CD14-positive monocyte (primary cell): ENCODE measurements around the gene RPL29. TPM values are rescaled to one million over a fixed set of nuclear protein-coding genes. Genes with fewer than 3 reads are reported as not detected.

Experiments
- DNase-seq, 3 donors: peaks; one replicate each; pipeline ENCODE4 v3.0.0-alpha.2; 2011 to 2022
- H2AFZ ChIP-seq: 2 replicates; pipeline ENCODE4 v1.6.0; 2012; ENCODE audit warnings: mild to moderate bottlenecking, low read depth, low read length, inconsistent platforms; ENCODE audit not compliant: insufficient read depth, poor library complexity, severe bottlenecking
- H3K27ac ChIP-seq, 2 donors: 1 replicate in 1 of 2; 2 replicates in 1 of 2; pipeline ENCODE4 v1.5.1; 2012 to 2013; ENCODE audit warnings: low read length in 2 of 2, control low read depth in 1 of 2, inconsistent platforms in 1 of 2, low read depth in 1 of 2, mild to moderate bottlenecking in 1 of 2
- H3K27me3 ChIP-seq, 2 donors: one replicate each; pipeline versions ENCODE4 v1.6.0 to v1.6.1; 2011 to 2013; ENCODE audit warnings: low read length in 2 of 2; ENCODE audit not compliant: control insufficient read depth in 2 of 2, insufficient read depth in 2 of 2
- H3K36me3 ChIP-seq, 2 donors: replicated peaks in 1 of 2; 1 replicate in 1 of 2; 2 replicates in 1 of 2; pipeline versions ENCODE4 v1.5.1 to v1.6.1; 2012 to 2013; ENCODE audit warnings: low read length in 2 of 2, control low read depth in 1 of 2, inconsistent platforms in 1 of 2, mild to moderate bottlenecking in 1 of 2; ENCODE audit not compliant: insufficient read depth in 2 of 2, control insufficient read depth in 1 of 2
- H3K4me1 ChIP-seq, 2 donors: 1 replicate in 1 of 2; 2 replicates in 1 of 2; pipeline versions ENCODE4 v1.5.1 to v1.6.1; 2012 to 2013; ENCODE audit warnings: low read length in 2 of 2, control low read depth in 1 of 2, inconsistent platforms in 1 of 2, mild to moderate bottlenecking in 1 of 2, moderate library complexity in 1 of 2; ENCODE audit not compliant: insufficient read depth in 2 of 2, control insufficient read depth in 1 of 2
- H3K4me2 ChIP-seq: replicated peaks from 2 replicates; pipeline ENCODE3; 2012; ENCODE audit warnings: low read length, moderate library complexity, mild to moderate bottlenecking; ENCODE audit not compliant: poor library complexity, severe bottlenecking; ENCODE audit errors: extremely low read depth
- H3K4me3 ChIP-seq, 3 experiments: fragments of 200-600 bp in 1 of 3; sonication (generic) in 1 of 3; replicated peaks in 1 of 3; 1 replicate in 2 of 3; 2 replicates in 1 of 3; pipeline ENCODE4 v1.5.1; 2011 to 2013; ENCODE audit warnings: low read length in 3 of 3, mild to moderate bottlenecking in 3 of 3, control low read depth in 2 of 3, low read depth in 2 of 3, inconsistent platforms in 1 of 3, moderate library complexity in 1 of 3
- H3K79me2 ChIP-seq: 2 replicates; pipeline ENCODE4 v1.6.0; 2012; ENCODE audit warnings: mild to moderate bottlenecking, control low read depth, inconsistent platforms, low read length, moderate library complexity; ENCODE audit not compliant: insufficient read depth
- H3K9ac ChIP-seq: 2 replicates; pipeline ENCODE4 v1.6.0; 2017; ENCODE audit warnings: low read length, mild to moderate bottlenecking; ENCODE audit not compliant: insufficient read depth, poor library complexity, severe bottlenecking
- H3K9me3 ChIP-seq, 2 donors: replicated peaks in 1 of 2; 1 replicate in 1 of 2; 2 replicates in 1 of 2; pipeline versions ENCODE4 v1.5.1 to v1.6.1; 2012 to 2013; ENCODE audit warnings: low read length in 2 of 2, control low read depth in 1 of 2; ENCODE audit not compliant: control insufficient read depth in 1 of 2, insufficient read depth in 1 of 2
- H4K20me1 ChIP-seq: 2 replicates; pipeline ENCODE4 v1.6.0; 2012; ENCODE audit warnings: mild to moderate bottlenecking, low read length, control low read depth, moderate library complexity; ENCODE audit not compliant: insufficient read depth
- H3K27ac Mint-ChIP-seq, 7 donors: one replicate each; pipeline ENCODE4 v1.8.0; 2020; ENCODE audit warnings: mild to moderate bottlenecking in 7 of 7, mixed read lengths in 7 of 7, moderate library complexity in 6 of 7, inconsistent platforms in 2 of 7
- H3K27me3 Mint-ChIP-seq, 3 donors: one replicate each; pipeline ENCODE4 v1.8.0; 2021 to 2022; ENCODE audit warnings: low read depth in 3 of 3, mild to moderate bottlenecking in 3 of 3, mixed read lengths in 3 of 3, moderate library complexity in 3 of 3, inconsistent platforms in 1 of 3
- H3K36me3 Mint-ChIP-seq, 2 donors: one replicate each; pipeline ENCODE4 v1.8.0; 2020; ENCODE audit warnings: mixed read lengths in 2 of 2, inconsistent platforms in 1 of 2, mild to moderate bottlenecking in 1 of 2
- H3K4me1 Mint-ChIP-seq: one replicate; pipeline ENCODE4 v1.8.0; 2020; ENCODE audit warnings: mild to moderate bottlenecking, mixed read lengths
- H3K4me3 Mint-ChIP-seq, 2 donors: one replicate each; pipeline ENCODE4 v1.8.0; 2020; ENCODE audit warnings: mild to moderate bottlenecking in 2 of 2, mixed read lengths in 2 of 2, moderate library complexity in 1 of 2
- H3K9me3 Mint-ChIP-seq, 7 donors: one replicate each; pipeline ENCODE4 v1.8.0; 2020 to 2022; ENCODE audit warnings: mixed read lengths in 7 of 7, mild to moderate bottlenecking in 6 of 7, moderate library complexity in 6 of 7, inconsistent platforms in 2 of 7
- CTCF ChIP-seq: fragments of 200-600 bp; IDR thresholded peaks from one replicate; pipeline ENCODE4 v1.8.0; 2022; ENCODE audit warnings: antibody characterized with exemption, mild to moderate bottlenecking
- WGBS: methylation state at CpG from one replicate; pipeline ENCODE4 v1.1.5; 2013; ENCODE audit warnings: missing lambda C conversion rate; ENCODE audit not compliant: insufficient coverage; 5-methylcytosine and 5-hydroxymethylcytosine counted together
- intact Hi-C, 2 donors: fragments of 100-400 bp; cut with micrococcal nuclease; formaldehyde crosslinking; loops; one replicate each; pipeline versions ENCODE4 v1.15.0 to v1.15.1; 2023
- polyA plus RNA-seq, 3 donors: library from polyadenylated mRNA; depleted of rRNA in 1 of 3; unstranded in 2 of 3; stranded (reverse) in 1 of 3; fragments of 300-500 nt in 2 of 3; fragments of >200 nt in 1 of 3; fragmentation: Illumina TruSeq in 2 of 3; gene quantifications; 1 replicate in 2 of 3; 2 replicates in 1 of 3; pipeline ENCODE4 v1.2.3, GENCODE V29; 2012 to 2021

Gene RPL29
- polyA plus RNA-seq, 3 donors: 753 to 2,360 (median 856) TPM

GRCh38 chr3:52024765-52025452 lies 29.2 kb upstream of the RPL29 start:
- Mint-ChIP-seq H3K36me3 (no peaks in the 10 kb centered on the region), H3K9me3 (no peaks in the 10 kb centered on the region), H3K27me3 (peaks cover 1 to 4% (median 1%) of the 10 kb centered on the region in 3 donors), H3K27ac (no peak overlapping the region), H3K4me1 (no peaks in the 10 kb centered on the region), H3K4me3 (no peak overlapping the region)
- H3K4me3 ChIP-seq: no peak overlapping the region
- H3K36me3 ChIP-seq: no peaks in the 10 kb centered on the region
- no peaks in the 10 kb centered on the region for H3K27me3 ChIP-seq
- WGBS: 100% methylated on average over 1 of the region's 6 CpGs
- no peak overlapping the region for H3K4me2 ChIP-seq
- H2AFZ ChIP-seq: no peak overlapping the region
- no peaks in the 10 kb centered on the region for H4K20me1 ChIP-seq
- no peak overlapping the region for H3K27ac ChIP-seq
- TF ChIP-seq CTCF: no peak
- intact Hi-C loops: no loop called here
- H3K9ac ChIP-seq: no peak overlapping the region
- no peaks in the 10 kb centered on the region for H3K9me3 ChIP-seq
- no peak for DNase-seq
- H3K79me2 ChIP-seq: no peaks in the 10 kb centered on the region
- H3K4me1 ChIP-seq: no peaks in the 10 kb centered on the region

GRCh38 chr3:52023860-52024764 lies 28.4 kb upstream of the RPL29 start:
- Histone ChIP-seq H3K4me2 (no peak overlapping the region), H3K36me3 (no peaks in the 10 kb centered on the region), H3K9ac (no peak overlapping the region), H3K4me1 (no peaks in the 10 kb centered on the region), H3K27ac (no peak overlapping the region), H3K79me2 (no peaks in the 10 kb centered on the region), H3K9me3 (no peaks in the 10 kb centered on the region), H4K20me1 (no peaks in the 10 kb centered on the region), H3K4me3 (no peak overlapping the region), H2AFZ (peak overlapping the region; percentile 11), H3K27me3 (no peaks in the 10 kb centered on the region)
- no peak for TF ChIP-seq CTCF
- no peak overlapping the region for H3K4me3 Mint-ChIP-seq
- H3K27ac Mint-ChIP-seq: peak overlapping the region in 1 of 7 donors; percentile 26
- H3K4me1 Mint-ChIP-seq: no peaks in the 10 kb centered on the region
- peaks cover 1 to 4% (median 1%) of the 10 kb centered on the region in 3 donors for H3K27me3 Mint-ChIP-seq
- no peaks in the 10 kb centered on the region for H3K9me3 Mint-ChIP-seq
- H3K36me3 Mint-ChIP-seq: no peaks in the 10 kb centered on the region
- DNase-seq: no peak
- WGBS: 74% methylated on average over 4 of the region's 8 CpGs
- intact Hi-C loops: no loop called here
